DND-41 (cell line): ENCODE measurements around the gene SHPK.

Source experiments
- ATAC-seq: fragments of 200-7000 bp; cut with Tn5 transposase; 3 replicates; pipeline ENCODE4 v1.9.1; 2021; ENCODE audit warnings: low read depth; ENCODE audit not compliant: insufficient read depth
- DNase-seq: peaks from one replicate; pipeline ENCODE4 v3.0.0-alpha.2; 2020
- H2AFZ ChIP-seq: 2 replicates; pipeline ENCODE4 v1.6.0; 2012; ENCODE audit warnings: low read depth, low read length
- H3K27ac ChIP-seq: 2 replicates; pipeline ENCODE4 v1.5.1; 2012; ENCODE audit warnings: low read length, inconsistent platforms
- H3K27me3 ChIP-seq: fragments of 200-600 bp; sonication (generic); 2 replicates; pipeline ENCODE4 v1.6.0; 2012; ENCODE audit warnings: low read length, mild to moderate bottlenecking, inconsistent platforms; ENCODE audit not compliant: insufficient read depth, poor library complexity
- H3K36me3 ChIP-seq: 2 replicates; pipeline ENCODE4 v1.5.1; 2012; ENCODE audit warnings: low read length, inconsistent platforms; ENCODE audit not compliant: insufficient read depth
- H3K4me1 ChIP-seq: 2 replicates; pipeline ENCODE4 v1.5.1; 2012; ENCODE audit warnings: mild to moderate bottlenecking, low read length; ENCODE audit not compliant: insufficient read depth
- H3K4me2 ChIP-seq: 2 replicates; pipeline ENCODE4 v1.6.0; 2012; ENCODE audit warnings: mild to moderate bottlenecking, moderate library complexity, low read length, inconsistent platforms; ENCODE audit not compliant: insufficient read depth
- H3K4me3 ChIP-seq, 2 experiments: fragments of 200-600 bp in 1 of 2; shearing (Covaris generic) in 1 of 2; 2 replicates each; pipeline ENCODE4 v1.5.1; 2012 to 2016; ENCODE audit warnings: inconsistent platforms in 2 of 2, low read length in 2 of 2, mild to moderate bottlenecking in 2 of 2, low read depth in 1 of 2, moderate library complexity in 1 of 2
- H3K79me2 ChIP-seq: 2 replicates; pipeline ENCODE4 v1.6.0; 2012; ENCODE audit warnings: low read length, inconsistent platforms; ENCODE audit not compliant: insufficient read depth
- H3K9ac ChIP-seq: 2 replicates; pipeline ENCODE4 v1.6.0; 2012; ENCODE audit warnings: low read depth, mild to moderate bottlenecking, inconsistent platforms, low read length, moderate library complexity
- H3K9me3 ChIP-seq: 2 replicates; pipeline ENCODE4 v1.5.1; 2012; ENCODE audit warnings: low read length, moderate library complexity, mild to moderate bottlenecking, inconsistent platforms; ENCODE audit not compliant: insufficient read depth, severe bottlenecking
- H4K20me1 ChIP-seq: 2 replicates; pipeline ENCODE4 v1.6.0; 2012; ENCODE audit warnings: low read length; ENCODE audit not compliant: insufficient read depth
- EZH2 ChIP-seq: IDR thresholded peaks from 3 replicates; pipeline ENCODE4 v1.6.1; 2012; ENCODE audit warnings: borderline replicate concordance, low read depth, mild to moderate bottlenecking, moderate library complexity, low read length, inconsistent platforms; ENCODE audit not compliant: severe bottlenecking
- TF ChIP-seq, protein P1 (sequence below): IDR thresholded peaks from 2 replicates; pipeline ENCODE4 v1.5.1; 2012; ENCODE audit warnings: borderline replicate concordance, low read length, moderate library complexity, mild to moderate bottlenecking; ENCODE audit not compliant: poor library complexity, severe bottlenecking; ENCODE audit errors: extremely low read depth

Gene SHPK

DNA sequence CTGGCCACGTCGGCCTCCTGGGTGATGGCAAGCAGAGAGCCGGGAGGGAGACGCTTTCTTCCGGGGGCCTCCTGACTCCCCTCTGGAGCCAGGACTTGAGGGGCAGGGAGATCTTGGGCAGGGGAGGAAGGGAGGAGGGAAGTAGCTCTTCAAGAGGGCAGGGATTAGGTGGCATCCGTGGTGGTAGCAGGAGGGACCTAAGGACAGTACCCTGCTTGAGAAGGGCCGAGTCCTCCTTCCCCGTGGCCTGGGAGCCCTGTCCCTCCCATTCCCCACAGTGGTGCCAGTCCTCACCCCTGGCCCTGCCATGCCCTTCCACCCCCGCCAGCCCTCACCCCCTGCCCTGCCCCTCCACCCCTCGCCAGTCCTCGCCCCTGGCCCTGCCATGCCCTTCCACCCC is 19.7 kb upstream of the SHPK start:
- Histone ChIP-seq H3K9ac (no peak overlapping the region), H3K36me3 (0 out of 2 replicates have a peak, but pooled peaks cover 6% of the 10 kb centered on the region), H3K27me3 (no peaks in the 10 kb centered on the region), H4K20me1 (no peaks in the 10 kb centered on the region), H3K4me2 (no peak overlapping the region), H3K4me3 (no peak overlapping the region), H3K9me3 (no peaks in the 10 kb centered on the region), H3K4me1 (no peaks in the 10 kb centered on the region), H2AFZ (no peak overlapping the region), H3K27ac (no peak overlapping the region), H3K79me2 (no peaks in the 10 kb centered on the region)
- no peak for DNase-seq
- ATAC-seq: no peak
- TF ChIP-seq, protein P1, sequence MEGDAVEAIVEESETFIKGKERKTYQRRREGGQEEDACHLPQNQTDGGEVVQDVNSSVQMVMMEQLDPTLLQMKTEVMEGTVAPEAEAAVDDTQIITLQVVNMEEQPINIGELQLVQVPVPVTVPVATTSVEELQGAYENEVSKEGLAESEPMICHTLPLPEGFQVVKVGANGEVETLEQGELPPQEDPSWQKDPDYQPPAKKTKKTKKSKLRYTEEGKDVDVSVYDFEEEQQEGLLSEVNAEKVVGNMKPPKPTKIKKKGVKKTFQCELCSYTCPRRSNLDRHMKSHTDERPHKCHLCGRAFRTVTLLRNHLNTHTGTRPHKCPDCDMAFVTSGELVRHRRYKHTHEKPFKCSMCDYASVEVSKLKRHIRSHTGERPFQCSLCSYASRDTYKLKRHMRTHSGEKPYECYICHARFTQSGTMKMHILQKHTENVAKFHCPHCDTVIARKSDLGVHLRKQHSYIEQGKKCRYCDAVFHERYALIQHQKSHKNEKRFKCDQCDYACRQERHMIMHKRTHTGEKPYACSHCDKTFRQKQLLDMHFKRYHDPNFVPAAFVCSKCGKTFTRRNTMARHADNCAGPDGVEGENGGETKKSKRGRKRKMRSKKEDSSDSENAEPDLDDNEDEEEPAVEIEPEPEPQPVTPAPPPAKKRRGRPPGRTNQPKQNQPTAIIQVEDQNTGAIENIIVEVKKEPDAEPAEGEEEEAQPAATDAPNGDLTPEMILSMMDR: no peak
- no peak for TF ChIP-seq EZH2

DNA sequence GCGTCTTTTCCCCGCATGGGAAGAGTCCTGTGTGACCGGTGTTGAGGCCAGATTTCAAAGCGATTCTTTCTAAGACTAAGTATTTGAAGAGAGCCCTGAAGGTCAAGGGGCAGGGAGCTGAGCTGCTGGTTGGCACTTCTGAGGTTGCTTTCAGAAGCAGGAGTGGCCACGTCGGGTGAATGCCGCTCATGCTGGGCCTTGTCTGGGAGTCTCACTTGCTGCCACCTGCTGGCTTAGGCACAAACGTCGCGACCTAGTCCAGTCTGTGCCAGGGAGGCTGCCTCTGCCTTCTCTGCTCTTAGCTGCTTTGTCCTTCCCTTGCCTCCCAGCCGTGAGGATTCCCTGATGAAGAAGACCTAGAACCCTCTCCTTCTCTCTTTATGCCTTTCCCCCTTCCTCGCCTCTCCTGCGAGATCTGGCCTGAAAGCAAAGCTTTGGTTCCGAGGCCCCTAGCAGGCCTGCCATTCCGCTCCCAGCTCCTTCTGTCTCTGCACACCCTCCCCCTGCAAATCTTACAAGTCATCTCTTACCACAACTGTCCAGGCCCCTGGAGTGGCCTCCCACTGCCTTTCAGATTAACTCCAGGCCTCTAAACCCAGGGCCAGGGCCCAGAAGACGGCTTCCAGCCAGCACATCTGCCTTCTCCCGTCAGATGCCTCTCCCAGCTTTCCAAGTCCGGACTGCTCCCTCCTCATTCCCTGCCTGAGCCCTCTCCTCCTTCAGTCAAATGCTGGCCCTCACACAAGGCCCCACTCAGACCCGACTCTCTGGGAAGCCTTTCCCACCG is 11.9 kb upstream of the SHPK start:
- Histone ChIP-seq H2AFZ (no peak overlapping the region), H3K36me3 (peaks cover 16% of the 10 kb centered on the region; the same call in 1 of the 2 replicates), H3K27ac (no peak overlapping the region), H4K20me1 (peaks cover 4% of the 10 kb centered on the region; the same call in 1 of the 2 replicates), H3K27me3 (no peaks in the 10 kb centered on the region), H3K9me3 (no peaks in the 10 kb centered on the region), H3K9ac (no peak overlapping the region), H3K4me1 (no peaks in the 10 kb centered on the region), H3K4me2 (no peak overlapping the region), H3K79me2 (no peaks in the 10 kb centered on the region), H3K4me3 (no peak overlapping the region)
- ATAC-seq: peak; percentile 79
- TF ChIP-seq, protein P1: peak; percentile 61
- no peak for TF ChIP-seq EZH2
- peak; percentile 47 for DNase-seq

DNA sequence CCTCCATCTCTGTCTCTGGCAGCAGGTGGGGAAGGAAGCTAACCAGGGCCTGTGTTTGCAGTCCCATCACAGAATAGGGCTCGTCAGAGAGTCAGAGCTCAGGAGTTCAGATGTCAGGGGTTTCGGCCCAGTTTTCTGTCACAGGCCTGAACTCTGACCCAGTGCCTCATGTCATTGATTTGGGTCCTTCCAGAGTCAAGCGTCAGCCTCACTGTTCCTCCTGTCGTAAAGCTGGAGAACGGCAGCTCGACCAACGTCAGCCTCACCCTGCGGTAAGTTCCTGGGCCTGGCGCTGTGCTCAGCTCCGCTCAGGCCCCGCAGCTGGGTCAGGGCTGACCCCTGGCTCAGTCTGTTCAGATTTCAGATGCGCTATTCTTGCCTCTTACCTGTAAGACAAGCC is 11.2 kb upstream of the SHPK start:
- H3K36me3 ChIP-seq: peaks cover 16% of the 10 kb centered on the region; the same call in 1 of the 2 replicates
- DNase-seq (no peak), ATAC-seq (no peak)
- H3K4me3 ChIP-seq: no peak overlapping the region
- peaks cover 4% of the 10 kb centered on the region; the same call in 1 of the 2 replicates for H4K20me1 ChIP-seq
- H3K4me1 ChIP-seq: no peaks in the 10 kb centered on the region
- no peaks in the 10 kb centered on the region for H3K79me2 ChIP-seq
- H3K9ac ChIP-seq: no peak overlapping the region
- no peak for TF ChIP-seq EZH2
- TF ChIP-seq, protein P1: no peak
- no peak overlapping the region for H2AFZ ChIP-seq
- H3K27me3 ChIP-seq: no peaks in the 10 kb centered on the region
- H3K27ac ChIP-seq: no peak overlapping the region
- no peak overlapping the region for H3K4me2 ChIP-seq
- H3K9me3 ChIP-seq: no peaks in the 10 kb centered on the region
